Measurements from ENCODE around the gene CENPN. TPM values are rescaled to one million over a fixed set of nuclear protein-coding genes. Genes with fewer than 3 reads are reported as not detected.
A peak's percentile ranks its signal among the peaks of the same experiment; 100 is the strongest.

The CENPN gene
- polyA plus RNA-seq, 10 donors, result 12.4 to 29.1 (median 16.4) TPM

DNA sequence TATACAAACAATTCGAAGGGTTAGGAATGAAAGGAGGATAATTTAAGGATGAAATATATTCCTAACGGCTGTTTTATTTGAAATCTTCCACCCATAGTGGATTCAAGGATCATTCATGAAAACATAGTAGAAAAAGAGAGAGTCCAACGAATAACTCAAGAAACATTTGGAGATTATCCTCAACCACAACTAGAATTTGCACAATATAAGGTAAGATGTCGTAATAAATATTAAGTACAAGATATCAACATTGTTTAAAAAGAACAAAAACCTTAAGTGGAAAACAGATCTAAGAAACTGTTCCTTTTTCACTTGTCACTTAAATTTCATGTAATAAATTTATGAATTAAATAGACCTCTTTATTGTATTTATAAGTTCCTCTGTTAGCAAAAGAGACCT lies 19.4 kb downstream of the CENPN start:
- DNase-seq, result no peak

DNA sequence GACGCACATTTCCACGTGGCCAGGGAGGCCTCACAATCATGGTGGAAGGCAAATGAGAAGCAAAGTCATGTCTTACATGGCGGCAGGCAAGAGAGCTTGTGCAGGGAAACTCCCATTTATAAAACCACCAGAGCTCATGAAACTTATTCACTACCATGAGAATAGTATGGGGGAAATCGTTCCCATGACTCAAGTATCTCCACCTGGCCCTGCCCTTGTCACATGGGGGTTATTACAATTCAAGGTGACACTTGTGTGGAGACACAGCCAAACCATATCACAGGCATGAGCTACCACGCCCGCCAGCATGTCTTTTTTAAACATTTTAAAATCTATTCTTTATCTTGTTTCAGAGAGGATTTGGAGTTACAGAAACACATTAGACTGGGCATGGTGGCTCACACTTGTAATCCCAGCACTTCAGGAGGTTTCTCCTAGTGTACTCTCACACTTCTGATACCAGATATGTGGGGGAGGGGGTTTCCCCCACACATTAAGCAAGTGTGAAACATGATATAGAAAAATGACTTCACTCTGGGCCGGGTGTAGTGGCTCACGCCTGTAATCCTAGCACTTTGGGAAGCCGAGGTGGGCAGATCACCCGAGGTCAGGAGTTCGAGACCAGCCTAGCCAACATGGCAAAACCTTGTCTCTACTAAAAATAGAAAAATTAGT lies 23.1 kb downstream of the CENPN start:
- DNase-seq, result no peak

GRCh38 chr16:81035398-81035974 lies 28.5 kb downstream of the CENPN start, which contains the start of gene ATMIN:
TSS of gene ATMIN (plus strand) at chr16:81035842. CDS start at chr16:81035871, 29 bp downstream.
- peak; percentile 87 to 93 (median 92) for DNase-seq

DNA sequence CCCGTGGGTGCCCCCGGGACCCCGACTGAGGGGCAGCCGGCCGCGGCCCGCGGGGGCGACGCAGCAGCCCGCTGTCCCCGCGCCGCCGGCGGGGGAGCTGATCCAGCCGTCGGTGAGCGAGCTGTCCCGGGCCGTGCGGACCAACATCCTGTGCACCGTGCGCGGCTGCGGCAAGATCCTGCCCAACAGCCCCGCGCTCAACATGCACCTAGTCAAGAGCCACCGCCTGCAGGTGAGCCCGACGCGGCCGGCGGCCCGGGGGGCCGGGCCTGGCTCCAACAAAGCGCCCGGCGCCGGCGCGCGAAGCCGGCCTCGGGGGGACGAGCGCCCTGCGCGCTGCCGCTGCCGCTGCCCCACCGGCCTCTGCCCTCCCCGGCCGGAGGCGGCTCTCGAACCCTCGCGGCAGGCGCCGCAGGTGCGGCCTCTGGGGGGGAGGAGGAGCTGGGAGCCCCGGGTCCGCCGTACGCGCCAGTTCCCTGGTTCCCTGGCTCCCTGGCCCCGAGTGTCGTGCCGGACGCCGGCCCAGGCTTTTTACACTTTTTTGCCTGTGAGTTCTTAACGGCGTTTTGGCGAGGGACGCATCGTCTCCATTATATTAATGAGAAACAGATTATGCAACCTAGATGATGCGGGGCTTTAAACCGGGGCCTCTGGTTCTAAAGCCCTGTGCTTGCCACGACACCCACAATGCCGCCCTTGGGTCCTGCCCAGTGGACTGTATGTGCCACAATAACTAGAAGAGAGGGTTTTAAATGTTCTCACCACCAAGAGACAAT lies 29.1 kb downstream of the CENPN start:
- DNase-seq, result peak; percentile 6 to 55 (median 30)

DNA sequence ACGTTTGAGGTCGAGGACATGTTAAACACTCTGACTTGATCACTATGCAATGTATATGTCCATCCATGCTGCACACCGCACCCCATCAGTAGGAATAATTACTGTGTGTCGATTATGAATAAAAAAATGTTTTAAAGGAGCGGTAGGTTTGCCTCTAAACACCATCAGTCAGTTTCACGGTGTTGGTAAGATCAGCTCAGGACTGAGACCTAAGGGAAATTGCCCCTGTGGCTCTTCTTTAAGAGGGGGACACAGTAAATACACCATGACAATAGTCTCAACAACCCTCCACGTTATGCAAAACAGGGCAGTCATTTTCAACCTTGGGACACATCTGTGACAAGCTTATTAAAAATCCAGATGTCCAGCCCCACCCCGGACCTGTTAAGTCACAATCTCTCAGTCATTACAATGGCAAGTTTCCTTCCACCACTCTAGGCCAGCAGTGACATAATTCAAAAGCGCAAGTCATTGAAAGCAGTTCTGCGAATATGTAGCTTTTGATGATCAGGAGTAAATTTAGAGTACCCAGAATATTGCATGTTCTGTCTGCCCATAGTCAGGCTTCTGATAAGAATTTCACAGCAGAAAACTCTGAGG lies 29.8 kb downstream of the CENPN start:
- peak; percentile 7 to 22 (median 11) for DNase-seq

DNA sequence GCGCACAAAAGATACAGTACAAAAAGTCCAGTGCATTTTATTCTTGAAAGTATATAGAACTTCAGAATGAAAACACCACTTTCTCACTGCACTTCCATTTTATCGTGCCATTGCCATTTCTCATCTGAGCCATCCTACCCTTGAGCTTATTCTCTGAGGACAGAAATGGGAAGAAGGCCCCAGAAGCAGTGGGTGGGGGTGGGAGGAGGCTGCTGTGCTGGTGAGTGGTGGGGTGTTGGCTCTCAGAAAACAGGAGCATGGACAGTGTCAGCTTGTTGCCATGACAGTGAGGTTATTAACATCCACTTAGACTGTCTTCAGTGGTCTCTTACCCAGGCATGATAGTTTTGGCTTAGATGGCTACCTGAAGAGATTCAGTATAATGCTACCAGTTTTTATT lies 33.1 kb downstream of the CENPN start:
- DNase-seq, result no peak

DNA sequence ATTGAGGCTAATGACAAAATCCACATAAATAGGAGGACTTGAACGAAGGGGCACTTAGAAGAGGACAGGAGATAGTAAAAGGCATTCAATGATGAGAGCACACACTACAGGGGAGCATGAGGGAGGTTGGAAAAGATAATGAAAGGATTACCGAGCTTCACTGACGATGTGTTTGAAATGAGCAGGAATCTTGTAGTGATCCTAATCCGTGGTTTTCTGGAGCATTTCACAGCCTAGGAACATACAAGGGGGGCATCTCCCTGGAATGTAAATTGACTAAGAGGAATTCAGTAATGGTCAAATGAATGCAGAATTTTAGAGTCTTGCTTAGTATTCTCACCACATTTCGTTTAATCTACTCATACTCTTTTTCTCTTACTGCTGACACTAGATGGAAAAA lies 33.8 kb downstream of the CENPN start:
- DNase-seq, result peak in 1 of 3 donors; percentile 26

GRCh38 chr16:81041696-81042095 lies 34.7 kb downstream of the CENPN start:
- no peak for DNase-seq

DNA sequence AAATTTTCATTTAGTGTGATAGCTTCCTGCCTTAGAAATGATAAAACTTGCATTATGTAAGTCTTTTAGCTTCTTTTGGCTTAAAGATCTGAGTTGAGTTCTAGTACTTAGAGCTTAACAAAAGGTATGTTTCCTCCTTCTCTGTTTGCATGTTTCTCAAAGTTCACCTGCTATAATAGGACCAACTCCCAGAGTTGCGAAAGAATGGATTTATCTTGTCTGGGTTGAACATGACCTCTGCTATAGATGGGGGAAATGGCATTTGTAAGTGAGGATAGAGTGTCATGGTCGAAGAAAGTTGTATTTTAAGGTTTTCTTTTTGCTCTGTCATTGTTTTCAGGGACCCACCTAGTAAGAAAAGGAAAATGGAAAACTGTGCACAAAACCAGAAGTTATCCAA lies 35.8 kb downstream of the CENPN start:
- DNase-seq, result no peak

DNA sequence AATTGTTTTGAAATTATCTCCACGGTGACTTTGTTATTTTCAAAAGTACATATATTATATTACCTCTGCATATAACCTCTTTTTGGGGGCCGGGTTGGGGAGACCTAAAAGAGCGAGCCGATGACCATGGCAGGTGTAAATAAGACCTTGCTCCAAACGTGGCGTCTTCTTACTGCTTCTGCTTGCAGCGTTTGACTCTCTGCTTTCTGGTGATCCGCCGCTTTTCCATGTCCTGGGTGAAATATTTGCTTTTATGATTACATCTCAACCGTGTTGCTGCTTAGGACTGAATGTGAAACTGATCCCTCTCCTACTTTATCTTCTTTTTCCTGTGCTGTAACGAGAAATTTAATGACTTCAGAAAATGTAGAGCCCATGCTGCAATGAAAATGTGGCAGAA lies 46.7 kb downstream of the CENPN start:
- no peak for DNase-seq

DNA sequence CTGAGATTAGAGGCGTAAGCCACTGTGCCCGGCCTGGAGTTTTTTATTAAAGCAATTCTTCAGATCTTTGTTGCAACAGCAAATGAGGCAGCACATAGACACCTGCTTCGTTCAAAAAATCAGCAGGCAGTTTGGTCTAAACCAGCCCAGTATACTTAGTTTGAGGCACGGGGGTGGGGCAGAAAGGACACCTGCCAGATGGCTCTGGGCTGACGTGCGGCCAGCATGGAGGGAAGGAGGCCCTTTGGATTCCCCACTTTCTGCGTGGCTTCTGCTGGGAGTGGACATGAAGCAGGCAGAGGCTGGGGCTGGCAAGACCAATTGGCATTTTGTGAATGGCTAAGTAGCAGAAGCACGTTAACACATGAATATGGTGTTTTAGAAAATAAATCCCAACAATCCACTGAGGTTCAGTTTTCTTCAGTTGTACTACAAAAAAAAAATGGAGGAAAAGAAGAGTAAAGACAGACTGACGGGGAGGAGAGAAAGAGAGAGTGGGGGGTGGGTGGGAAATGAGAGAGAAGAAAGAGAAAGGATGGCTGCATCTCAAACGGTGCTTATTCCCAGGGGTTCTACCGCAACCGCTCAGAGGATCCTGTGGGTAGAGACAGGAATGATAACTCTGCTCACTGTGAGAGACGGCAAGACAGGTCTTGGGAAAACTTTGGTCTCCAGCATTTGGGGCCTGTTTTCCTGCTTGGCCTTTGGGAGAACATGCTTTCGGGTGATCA lies 53.7 kb downstream of the CENPN start:
- DNase-seq, result no peak

DNA sequence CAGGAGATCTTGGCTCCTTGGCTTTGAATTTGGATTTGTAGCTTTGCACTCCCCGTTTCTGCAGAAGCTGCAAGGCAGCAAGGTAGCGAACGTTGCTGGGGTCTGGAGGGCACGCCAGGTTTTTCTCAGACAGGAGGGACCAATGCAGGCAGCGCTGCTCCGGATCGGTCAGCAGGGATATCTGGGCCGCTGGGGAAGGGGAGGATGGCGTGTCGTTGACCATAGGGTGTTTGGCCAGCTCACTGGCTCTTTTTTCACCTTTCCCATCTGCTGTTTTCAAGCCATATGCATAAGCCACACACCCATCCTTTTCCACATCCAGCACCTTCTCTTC lies 54.3 kb downstream of the CENPN start:
- DNase-seq, result no peak

DNA sequence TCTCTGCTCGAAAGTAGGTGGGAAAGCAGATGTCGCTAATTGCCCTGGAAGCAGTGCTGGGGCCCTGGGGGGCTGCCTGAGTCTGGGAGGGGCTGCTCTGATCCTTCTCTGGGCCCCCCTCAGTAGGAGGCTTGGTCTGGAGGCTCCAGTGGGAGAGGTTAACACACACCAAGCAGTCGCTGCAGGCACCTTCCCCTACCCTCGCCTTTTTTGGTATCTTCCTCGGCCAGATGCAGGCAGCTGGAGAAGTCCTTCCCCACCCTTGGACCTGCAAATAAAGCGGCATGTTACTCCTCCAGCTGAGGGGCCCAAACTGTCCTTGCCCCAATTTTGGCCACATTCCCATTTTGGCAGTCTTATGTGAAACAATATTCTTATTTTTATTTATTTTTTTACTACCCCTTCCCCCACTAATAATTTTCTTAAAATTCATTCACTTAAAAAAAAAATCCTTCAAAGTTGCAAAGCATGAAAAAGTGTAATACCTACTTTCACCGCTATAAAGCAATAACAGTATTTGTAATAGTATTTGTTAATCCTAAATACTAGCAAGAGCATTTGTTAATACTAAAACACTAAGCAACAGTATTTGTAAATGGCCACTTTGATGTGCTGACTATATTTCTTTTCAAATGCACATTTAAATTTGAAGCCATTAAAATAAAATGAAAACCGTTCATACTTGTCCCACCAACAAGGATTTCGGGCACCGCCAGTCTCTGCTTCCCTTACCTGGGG lies 55.0 kb downstream of the CENPN start:
- no peak for DNase-seq

DNA sequence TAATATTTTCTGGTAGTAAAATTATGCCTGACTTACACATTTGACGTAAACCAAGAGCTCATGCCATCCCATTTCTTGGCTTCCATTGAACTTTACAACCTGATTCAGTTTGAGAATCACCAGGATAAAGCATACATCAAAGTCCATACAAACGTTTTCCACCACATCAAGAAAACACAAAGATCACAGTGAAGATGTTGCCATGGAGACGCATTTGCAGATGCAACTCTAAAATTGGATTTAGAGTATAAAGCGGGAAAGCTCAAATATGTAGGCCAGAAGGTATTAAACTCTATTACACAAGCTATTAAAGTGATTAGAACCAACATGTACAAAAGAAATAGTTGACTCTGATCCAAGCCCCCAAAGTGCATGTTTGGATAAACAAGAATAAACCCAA lies 59.7 kb downstream of the CENPN start:
- DNase-seq, result no peak

- no peak for DNase-seq
Measured at GRCh38 chr16:81067166-81067565, 60.2 kb downstream of the CENPN start.

GRCh38 chr16:81069063-81069462 lies 62.0 kb downstream of the CENPN start:
- no peak for DNase-seq

GRCh38 chr16:81070979-81071378 lies 64.0 kb downstream of the CENPN start:
- DNase-seq, result no peak

- no peak for DNase-seq
Measured at GRCh38 chr16:81071805-81072204, 64.8 kb downstream of the CENPN start.

DNA sequence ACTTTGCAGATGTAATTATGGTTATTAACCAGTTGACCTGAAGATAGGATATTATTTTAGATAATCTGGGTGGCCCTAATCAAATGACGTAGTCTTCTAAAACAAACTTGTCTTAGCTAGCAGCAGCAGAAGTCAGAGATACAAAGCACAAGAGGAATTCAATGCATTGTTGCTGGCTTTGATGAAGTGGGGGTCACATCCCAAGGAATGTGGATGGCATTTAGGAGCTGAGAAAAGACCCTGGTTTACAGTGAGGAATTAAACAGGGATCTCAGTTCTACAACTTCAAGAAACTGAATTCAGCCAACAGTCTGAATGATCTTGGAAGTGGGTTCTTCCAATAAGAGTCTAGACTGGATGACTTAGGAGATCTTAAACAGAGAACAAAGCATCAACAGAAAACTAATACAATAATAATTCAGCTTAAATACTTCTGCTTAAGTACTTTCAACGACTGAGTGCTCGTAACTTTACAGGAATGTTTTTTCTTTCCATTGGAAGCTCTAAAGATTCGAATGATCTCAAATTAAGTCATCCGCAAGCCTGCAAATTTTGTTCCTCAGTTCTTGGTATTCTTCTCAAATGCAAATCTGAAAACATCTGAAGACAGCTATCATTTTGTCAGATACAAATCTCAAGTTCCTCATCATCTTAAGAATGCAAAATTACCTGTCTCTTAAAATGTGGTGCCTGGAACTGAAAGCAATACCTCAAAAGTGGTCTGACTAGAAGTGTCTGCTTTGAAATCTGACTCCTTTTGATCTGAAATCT lies 66.7 kb downstream of the CENPN start:
- no peak for DNase-seq

DNA sequence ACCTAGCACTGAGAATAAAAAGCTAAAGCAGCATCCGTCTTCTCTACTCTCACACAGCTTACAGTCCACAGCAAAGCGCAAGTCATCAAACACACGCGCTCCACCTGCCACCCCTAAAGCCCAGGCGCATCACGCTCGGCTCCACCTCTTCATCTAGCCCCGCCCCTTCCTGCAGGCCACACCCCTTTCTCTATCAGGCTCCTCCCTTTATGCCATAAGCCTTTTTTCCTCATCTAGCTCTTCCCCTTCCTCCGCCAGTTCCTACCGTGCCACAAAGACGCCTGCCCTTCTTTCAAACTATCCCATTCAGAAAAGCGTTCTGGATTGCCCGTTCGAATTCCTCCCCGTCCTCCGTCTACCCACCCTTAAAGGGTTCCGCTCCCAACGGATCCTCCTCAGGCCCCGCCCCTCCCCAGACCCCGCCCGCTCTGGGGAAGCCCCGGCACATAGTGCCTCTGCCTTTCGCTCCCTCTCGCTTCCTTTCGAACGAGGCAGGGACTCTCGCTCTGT lies 69.6 kb downstream of the CENPN start:
- peak in 1 of 3 donors; percentile 87 for DNase-seq

Data from muscle of back (tissue), 11 donors.